Posterior cingulate gyrus (tissue), 11 donors: ENCODE results near the gene MPPED1.

Source experiments
- DNase-seq, 10 donors: peaks; one replicate each; pipeline versions ENCODE4 v3.0.0 to v3.0.0-alpha.2; 2020 to 2021; ENCODE audit warnings: mixed read lengths in 3 of 10
- intact Hi-C: fragments of 100-400 bp; cut with DNase I; formaldehyde crosslinking; loops from one replicate; pipeline ENCODE4 v1.15.1; 2023

The MPPED1 gene

GRCh38 chr22:43505896-43506295 is 94.1 kb downstream of the MPPED1 start:
- intact Hi-C loops: no loop called here
- no peak for DNase-seq

DNA sequence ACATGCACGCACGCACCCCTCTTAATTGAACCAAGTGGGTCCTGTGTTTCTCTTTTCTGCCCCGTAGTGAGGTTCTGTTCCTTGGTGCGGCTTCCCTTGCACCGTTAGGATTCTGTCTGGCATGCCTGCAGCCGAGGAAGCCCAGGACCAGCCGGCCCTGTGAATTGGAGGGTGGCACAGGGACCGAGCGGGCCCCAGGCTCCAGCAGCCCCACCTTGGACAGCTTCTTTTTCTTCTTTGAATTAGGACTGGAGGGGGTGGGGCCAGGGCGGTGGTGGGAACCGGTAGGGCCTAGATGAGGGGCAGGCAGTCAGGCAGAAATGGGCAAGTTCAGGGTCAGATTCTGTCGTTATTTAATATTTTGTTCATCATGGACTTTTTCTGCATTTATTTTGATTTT is 94.7 kb downstream of the MPPED1 start:
- intact Hi-C loops: no loop called here
- peak in 3 of 10 donors; percentile 47 to 71 (median 68) for DNase-seq

DNA sequence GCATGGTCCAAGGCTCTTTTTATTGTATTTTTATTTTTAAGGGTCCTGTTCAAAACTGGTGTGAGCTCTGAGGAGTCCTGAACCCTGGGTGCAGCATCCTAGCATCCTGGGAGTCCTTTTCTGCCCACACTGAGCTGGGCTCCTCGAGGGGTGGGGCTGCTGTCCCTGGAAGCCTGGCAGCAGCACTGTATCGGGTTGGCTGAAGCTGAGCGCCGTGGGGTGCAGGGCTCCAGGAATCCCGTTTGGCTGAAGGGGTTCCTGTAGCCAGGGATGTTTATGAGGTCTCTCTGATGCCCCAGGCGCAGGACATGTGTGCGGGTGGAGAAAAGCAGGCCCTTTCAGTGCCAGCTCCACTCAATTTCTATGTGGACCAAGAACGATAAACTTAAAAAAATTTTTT is 95.4 kb downstream of the MPPED1 start:
- intact Hi-C loops: no loop called here
- DNase-seq: peak in 3 of 10 donors; percentile 54 to 66 (median 54)

GRCh38 chr22:43508489-43508888 is 96.7 kb downstream of the MPPED1 start:
- no peak for DNase-seq
- intact Hi-C loops: no loop called here

GRCh38 chr22:43509337-43509736 is 97.5 kb downstream of the MPPED1 start:
- DNase-seq: no peak
- intact Hi-C loops: no loop called here

DNA sequence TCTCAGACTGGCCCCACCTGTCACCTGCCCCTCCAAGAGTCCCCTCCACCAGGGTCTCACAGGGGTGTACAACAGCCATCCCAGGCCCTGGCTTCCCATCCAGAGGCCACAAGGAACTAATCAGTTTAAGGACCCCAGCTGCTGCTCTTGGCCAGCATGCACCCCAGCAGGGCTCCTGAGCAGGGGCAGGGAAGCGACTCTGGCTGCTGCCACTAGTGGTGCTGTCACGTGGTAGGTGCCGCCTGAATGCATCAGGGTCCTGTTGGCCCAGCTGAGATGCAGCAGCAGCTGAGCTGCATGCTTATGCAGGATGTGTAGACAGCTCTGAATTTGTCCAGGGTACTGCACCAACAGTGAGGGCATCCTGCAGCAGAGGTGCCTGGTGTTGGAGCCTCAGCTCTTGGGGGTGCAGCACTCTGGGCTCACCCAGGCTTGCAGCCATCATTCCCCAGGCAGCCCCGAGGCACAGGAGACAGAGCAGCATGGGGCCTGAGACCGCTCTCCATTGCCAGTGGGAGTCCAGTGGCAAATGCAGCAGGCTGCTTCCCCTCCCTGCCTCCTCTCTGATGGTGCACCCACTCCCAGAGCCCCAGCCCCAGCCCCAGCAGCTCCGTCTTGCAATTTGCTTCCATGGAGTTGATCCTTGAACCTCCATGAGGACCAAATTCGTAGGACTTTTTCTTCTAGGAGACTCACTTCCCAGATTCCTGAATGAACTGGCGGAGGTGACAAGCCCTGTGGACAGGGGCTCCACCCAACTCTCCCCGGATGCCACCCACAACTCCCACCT is 98.7 kb downstream of the MPPED1 start:
- DNase-seq: peak in 2 of 10 donors; percentile 64 to 68
- intact Hi-C loops: no loop called here

- intact Hi-C loops: no loop called here
- peak in 2 of 10 donors; percentile 29 to 51 for DNase-seq
Observed at GRCh38 chr22:43511276-43511910, 99.6 kb downstream of the MPPED1 start.

DNA sequence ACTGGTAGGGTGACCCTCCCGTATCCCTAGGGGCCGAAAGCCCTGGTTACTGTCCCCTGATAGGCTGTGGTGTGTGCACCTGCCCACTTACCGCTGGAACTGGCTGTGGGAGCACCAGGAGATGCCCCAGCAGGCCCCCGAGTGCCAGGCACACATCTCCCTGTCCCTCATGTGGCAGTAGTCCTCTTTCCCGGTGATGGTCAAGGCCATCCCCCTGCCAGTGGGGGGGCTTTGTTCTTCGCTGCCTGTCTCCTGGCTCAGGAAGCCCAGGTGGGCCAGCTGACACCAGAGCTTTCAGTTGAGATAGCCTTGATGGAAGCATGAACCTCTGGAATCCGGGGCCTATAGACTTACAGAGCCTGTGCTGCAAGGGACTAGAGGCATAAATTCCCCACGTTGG is 100.5 kb downstream of the MPPED1 start:
- DNase-seq: peak in 1 of 10 donors; percentile 30
- intact Hi-C loops: no loop called here

DNA sequence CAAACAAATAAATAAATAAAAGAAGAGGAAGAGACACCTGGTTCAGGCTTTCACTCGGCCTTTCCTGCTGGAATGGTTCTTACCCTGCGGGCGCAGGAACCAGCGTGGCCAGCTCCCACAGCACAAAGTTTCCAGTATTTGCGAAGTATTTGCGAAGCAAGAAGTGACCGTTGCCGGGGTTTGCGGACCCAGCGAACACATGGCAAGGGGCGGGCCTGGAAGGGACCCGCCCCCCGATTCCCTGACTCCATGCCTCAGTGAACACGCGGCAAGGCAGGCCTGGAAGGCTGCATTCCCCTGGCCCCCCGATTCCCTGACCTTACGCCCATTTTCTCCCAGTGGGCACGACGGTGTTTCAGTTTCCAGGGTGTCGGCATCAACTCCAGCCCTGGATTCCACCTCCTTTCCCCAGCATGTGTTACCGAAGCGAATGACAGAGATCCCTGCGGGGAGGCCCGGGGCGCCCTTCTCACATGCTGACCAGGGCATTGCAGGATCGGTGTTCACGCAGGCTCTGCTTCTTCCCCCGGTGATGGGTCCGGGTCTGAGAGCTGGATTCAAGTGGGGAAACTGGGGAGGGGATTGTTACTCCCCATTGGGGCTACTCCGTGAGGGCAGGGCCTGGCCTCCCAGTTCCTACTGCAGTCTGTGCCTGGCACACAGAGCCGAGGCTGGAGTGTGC is 102.8 kb downstream of the MPPED1 start:
- peak in 2 of 10 donors; percentile 46 to 66 for DNase-seq
- intact Hi-C loops: no loop called here

DNA sequence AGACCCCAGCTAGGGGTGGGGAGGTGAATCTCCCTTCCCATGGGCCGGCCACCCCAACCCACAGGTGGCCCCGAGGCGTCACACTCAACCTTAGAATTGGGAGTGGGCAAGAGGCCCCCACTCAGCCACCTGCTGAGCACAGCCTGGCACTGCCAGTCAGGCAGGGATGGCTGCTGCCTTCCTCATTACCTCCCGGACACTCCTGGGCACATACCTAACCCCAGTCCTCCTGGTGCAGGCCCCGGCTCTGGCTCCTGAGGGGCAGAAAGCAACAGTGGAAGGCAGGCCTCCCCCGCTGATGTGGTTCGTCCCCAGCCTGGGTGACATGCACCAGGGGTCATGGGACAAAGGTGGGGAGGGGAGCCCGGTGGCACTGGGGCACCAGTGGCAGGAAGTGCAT is 103.6 kb downstream of the MPPED1 start:
- DNase-seq: peak in 2 of 10 donors; percentile 48 to 57
- intact Hi-C loops: no loop called here

DNA sequence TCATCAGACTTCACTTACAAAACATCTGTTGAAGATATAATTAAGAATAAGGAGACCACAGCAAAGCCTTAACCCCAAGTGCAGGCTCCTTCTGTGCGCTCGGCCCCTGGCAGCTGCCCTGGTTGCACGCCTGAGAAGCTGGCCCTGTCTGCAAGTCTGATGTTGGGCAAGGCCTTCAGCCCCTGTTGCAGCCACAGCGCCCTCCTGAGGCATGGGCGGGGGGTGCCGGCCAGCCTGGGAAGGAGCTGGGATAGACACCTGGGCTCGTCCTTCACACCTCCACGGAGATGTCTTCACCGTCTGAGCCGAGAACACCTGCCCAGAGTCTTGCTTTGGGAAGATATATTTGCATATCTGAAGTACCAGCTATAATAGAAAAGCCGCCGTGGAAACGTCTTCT is 104.1 kb downstream of the MPPED1 start:
- intact Hi-C loops: no loop called here
- peak in 2 of 10 donors; percentile 74 for DNase-seq

- intact Hi-C loops: no loop called here
- peak in 2 of 10 donors; percentile 27 to 69 for DNase-seq
Observed at GRCh38 chr22:43516386-43516785, 104.6 kb downstream of the MPPED1 start.

DNA sequence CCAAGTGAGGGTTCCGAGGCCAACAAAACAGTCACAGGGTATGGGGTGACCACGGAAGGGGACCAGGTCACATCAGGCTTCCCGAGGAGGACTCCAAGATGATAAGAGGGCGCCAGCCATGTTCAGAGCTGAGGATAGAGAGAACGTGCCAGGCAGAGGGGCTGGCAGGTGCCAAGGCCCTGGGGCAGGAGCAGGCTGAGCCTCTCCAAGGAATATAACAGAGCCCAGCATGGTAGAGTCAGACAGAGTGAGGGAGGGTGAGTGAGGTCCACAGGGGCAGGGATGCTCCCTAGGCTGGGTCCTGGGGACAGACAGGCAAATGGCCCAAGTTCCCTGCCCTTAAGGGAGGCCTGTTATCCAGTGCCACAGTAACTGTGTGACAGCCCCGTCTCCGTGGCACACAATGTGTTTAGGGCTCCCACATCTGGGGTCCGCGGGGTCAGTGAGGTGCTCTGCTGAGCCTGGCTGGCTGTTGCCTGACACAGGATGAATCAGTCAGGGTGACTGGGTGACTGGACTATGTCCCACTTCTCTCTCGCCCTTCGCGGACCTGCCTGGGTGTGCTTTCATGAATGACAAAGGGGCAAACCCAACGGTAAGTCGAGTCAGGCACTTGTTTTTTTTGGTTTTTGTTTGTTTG is 105.3 kb downstream of the MPPED1 start:
- intact Hi-C loops: no loop called here
- DNase-seq: peak in 3 of 10 donors; percentile 35 to 71 (median 51)

- no peak for DNase-seq
- intact Hi-C loops: no loop called here
Observed at GRCh38 chr22:43520632-43521039, 108.8 kb downstream of the MPPED1 start.

DNA sequence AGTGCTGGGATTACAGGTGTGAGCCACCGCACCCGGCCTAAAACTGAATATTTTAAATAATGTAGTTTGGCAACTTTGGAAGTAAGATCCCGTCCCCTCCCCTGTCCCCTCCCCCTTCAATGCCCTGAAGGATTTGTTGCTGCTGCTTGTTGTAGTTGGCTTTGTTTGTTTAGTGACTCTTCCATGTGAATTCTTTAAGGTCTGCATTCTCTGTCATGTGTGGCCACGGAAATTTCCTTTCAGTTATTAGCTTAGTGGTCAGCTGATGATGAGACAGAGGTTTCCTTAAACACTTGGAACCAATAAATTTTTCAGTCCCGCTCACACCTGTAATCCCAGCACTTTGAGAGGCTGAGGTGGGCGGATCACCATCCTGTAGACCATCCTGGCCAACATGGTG is 109.9 kb downstream of the MPPED1 start:
- intact Hi-C loops: no loop called here
- DNase-seq: peak in 2 of 10 donors; percentile 11 to 18

- intact Hi-C loops: no loop called here
Observed at GRCh38 chr22:43526117-43526655, 114.4 kb downstream of the MPPED1 start.

GRCh38 chr22:43526946-43527345 is 115.1 kb downstream of the MPPED1 start:
- intact Hi-C loops: no loop called here
- DNase-seq: peak in 3 of 10 donors; percentile 42 to 74 (median 67)

More at GRCh38 chr22:43526117-43526655, 114.4 kb downstream of the MPPED1 start:
- peak in 3 of 10 donors; percentile 42 to 71 (median 66) for DNase-seq

DNA sequence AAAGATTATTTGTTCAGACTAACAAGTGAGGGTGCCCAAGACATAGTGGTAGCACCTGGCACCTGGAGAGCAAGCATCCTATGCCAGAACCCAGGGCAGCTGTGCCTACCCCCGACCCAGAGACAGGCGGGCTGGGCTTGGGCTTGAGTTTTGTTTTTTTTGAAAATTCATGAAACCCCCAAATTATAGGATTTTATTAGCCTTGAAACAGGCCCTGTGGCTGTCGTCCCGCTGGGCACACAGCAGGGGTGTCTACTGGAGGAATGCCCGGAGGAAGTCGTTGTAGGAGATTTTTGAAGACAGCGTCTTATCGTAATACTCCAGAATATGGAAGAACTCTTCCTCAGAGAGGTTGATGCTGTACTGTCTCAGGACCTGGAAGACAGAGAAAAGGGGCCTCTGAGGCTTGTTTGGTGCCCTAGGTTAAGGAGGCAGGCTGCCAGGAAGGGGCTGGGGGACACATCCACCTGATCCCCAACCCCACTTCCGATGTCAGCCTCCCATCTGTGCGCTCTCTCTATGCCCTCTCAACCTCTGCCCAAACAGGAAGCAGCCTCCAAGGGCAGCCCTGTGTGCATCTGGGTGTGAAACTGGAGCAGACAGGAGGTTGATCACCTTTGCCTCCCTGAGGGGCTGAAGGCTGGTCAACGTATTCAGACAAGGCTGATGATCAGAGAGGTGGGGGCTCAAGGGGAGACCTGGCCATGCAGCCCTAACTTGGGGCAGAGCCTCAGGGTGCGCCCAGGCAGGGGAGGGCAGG is 117.0 kb downstream of the MPPED1 start:
- DNase-seq: peak in 3 of 10 donors; percentile 48 to 61 (median 55)
- intact Hi-C loops: no loop called here

- intact Hi-C loops: no loop called here
- DNase-seq: peak in 1 of 10 donors; percentile 26
Observed at GRCh38 chr22:43529461-43529860, 117.6 kb downstream of the MPPED1 start.

DNA sequence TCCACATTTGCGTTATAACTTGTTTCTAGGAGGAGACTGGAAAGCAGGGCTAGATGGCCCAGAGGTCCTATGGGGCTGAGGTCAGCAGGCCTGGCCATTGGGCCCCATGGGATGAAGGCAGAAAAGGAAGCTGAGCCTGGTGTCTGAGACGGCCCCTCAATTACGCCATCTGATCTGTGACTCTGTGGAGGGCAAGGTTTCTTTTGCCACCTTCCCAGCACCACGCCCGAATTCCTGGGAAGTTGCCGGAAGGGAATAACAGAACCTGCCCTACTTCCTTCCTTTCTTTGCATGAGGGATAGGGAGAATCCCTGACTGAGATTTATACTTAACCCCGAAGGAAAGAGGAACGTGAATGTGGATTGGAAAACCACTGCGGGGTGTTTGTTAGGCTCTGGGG is 118.1 kb downstream of the MPPED1 start:
- DNase-seq: peak in 2 of 10 donors; percentile 30 to 41
- intact Hi-C loops: no loop called here
